GM19372 (cell line): ENCODE measurements around the gene UTP14C.
"Not testable (repeated sequence)": the region's sequence is repeated elsewhere in the genome, so short reads cannot be mapped to it uniquely, and the experiment has no call there.

Experiments used
- ATAC-seq: cut with Tn5 transposase; IDR thresholded peaks from one replicate; pipeline ENCODE4 v1.9.1; 2021; ENCODE audit warnings: mild to moderate bottlenecking, low read depth, moderate library complexity; ENCODE audit not compliant: unreplicated experiment

Gene UTP14C

DNA sequence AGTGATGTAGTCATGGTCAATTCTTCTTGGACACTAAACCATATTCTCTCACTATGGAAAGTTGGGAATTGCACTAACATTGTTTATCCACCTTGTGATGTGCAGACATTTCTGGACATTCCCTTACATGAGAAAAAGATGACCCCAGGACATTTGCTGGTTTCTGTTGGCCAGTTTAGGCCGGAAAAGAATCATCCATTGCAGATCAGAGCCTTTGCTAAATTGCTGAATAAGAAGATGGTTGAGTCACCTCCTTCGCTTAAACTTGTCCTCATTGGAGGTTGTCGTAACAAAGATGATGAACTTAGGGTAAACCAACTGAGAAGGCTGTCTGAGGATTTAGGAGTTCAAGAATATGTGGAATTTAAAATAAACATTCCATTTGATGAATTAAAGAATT, at the start of gene UTP14C:
Gene UTP14C (plus strand): TSS at position 211 of the 400 bp plus-strand sequence. CDS start 4,114 bp downstream, outside the sequence.
- ATAC-seq = no peak

GRCh38 chr13:51976423-51976822, 48.1 kb upstream of the UTP14C start:
- no peak for ATAC-seq

- no peak for ATAC-seq
Measured at GRCh38 chr13:51976890-51977289, 47.6 kb upstream of the UTP14C start.

DNA sequence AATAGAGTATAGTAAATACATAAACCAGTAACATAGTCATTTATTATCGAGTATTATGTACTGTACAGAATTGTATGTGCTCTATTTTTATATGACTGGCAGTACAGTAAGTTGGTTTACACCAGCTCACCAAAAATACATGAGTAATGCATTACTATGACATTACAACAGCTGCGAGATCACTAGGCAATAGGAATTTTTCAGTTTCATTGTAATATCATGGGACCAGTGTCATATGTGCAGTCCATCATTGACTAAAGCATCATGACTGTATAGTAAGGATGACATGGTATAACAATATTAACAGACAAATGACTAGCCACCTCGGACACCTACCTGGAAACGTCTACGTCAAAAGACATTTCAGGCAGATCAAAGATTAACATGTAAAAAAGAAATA, 46.9 kb upstream of the UTP14C start:
- ATAC-seq = no peak

DNA sequence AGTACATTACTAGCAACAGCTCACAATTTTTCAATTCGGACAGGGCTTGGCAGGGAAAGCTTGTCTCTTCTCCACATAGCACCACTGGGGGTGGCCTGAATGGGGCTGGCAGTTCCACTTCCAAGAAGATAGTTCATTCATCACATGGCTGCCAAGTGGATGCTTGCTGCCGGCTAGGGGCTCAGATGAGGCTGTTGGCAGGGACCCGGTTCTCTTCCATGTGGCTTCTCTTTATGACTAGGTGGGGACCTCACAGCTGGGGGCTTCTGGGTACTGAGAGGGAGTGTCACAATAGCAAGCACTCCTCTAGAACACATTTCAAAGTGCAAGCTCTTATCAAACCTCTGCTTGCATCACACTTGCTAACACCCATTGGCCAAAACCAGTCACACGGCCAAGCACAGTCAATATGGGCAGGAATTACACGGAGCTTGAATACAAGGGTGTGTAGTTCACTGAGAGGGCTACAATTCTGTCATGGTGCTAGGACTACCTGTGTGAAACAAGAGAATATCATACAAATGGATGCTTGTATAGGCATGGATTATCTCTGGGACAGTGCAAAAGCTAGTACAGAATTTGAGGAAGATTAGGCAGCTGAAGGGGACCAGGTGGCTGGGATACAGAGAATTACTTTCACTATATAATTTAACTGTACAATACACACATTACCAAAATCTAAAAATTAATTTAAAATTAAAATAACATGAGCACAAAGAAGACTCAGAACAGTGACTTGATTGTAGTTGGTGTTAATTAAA, 45.5 kb upstream of the UTP14C start:
- ATAC-seq = no peak

DNA sequence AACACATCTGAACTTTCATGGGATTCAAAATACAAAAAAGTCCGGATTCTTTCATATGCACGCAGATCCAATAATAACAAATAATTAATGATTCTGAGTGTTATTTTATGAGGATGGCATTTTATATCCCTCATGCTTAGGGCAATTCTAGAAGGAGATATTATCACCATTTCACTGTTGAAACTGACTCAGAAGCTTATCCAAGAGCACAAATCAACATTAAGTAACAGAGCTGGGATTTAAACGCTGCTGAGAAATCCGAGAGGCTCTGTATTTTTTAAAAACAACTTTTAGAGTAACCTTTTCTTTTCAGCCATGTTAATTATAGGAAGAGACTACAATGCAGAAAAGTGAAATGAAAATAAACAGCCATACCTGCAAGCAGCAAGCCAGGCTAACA, 43.6 kb upstream of the UTP14C start:
- no peak for ATAC-seq

DNA sequence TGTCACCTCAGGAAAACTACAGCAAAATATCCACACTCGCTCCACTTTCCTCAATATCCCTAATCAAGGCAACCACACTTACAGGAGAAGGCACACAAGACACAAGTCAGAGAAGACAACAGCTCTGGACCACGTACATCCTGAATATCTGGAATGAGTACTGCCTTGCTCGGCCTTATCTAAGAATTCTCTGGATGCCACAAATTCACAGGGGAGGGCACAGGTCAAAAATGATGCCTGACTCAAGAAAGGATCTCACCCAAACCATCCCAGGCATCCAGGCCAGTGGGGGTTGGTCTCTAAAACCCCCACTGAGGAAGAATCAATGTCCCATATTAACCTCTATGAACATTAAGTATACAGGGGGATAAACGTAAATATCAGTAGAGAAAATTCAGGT, 43.1 kb upstream of the UTP14C start:
- no peak for ATAC-seq

DNA sequence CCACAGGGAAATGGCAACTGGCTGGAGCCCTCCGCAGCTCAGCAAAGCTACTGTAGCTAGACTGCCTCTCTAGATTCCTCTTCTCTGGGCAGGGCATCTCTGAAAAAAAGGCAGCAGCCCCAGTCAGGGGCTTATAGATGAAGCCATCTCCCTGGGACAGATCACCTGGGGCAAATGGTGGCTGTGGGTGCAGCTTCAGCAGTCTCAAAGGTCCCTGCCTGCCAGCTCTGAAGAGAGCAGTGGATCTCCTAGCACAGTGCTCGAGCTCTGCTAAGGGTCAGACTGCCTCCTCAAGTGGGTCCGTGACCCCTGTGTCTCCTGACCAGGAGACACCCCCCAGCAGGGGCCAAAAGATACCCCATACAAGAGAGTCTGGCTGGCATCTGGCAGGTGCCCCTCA, 41.2 kb upstream of the UTP14C start:
- ATAC-seq = not testable (repeated sequence)

DNA sequence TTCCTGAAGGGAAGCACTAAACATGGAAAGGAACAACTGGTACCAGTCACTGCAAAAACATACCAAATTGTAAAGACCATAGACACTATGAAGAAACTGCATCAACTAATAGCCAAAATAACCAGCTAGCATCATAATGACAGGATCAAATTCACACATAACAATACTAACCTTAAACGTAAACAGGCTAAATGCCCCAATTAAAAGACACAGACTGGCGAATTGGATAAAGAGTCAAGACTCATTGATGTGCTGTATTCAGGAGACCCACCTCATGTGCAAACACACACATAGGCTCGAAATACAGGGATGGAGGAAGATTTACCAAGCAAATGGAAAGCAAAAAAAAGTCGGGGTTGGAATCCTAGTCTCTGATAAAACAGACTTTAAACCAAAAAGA, 39.6 kb upstream of the UTP14C start:
- not testable (repeated sequence) for ATAC-seq

DNA sequence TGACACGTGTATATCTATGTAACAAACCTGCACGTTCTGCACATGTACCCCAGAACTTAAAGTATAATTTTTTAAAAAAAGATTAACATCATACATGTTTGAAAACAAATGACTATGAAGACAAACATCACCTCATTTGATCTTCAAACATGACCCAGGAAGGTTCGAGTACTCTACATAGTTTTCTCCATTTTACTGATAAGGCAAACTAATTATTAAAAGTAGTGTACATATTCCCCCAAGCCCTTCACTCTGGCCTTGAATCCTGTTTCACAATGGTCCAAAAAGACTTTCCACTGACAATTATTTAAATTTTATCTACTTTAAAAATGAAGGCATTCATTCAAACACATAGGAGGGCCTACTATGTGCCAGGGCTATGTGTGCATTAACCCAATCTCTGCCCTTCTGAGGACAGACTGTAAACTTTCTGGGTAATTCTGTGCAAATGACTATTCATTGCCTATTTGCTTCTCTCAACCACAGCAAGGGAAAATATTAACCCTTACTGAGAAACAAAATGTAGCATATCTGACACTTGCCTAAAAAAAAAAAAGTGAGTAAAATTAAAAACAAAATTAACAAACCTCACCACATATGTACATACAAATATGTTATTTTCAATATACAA, 35.4 kb upstream of the UTP14C start:
- ATAC-seq = no peak

GRCh38 chr13:51993713-51994112, 30.8 kb upstream of the UTP14C start:
- no peak for ATAC-seq

DNA sequence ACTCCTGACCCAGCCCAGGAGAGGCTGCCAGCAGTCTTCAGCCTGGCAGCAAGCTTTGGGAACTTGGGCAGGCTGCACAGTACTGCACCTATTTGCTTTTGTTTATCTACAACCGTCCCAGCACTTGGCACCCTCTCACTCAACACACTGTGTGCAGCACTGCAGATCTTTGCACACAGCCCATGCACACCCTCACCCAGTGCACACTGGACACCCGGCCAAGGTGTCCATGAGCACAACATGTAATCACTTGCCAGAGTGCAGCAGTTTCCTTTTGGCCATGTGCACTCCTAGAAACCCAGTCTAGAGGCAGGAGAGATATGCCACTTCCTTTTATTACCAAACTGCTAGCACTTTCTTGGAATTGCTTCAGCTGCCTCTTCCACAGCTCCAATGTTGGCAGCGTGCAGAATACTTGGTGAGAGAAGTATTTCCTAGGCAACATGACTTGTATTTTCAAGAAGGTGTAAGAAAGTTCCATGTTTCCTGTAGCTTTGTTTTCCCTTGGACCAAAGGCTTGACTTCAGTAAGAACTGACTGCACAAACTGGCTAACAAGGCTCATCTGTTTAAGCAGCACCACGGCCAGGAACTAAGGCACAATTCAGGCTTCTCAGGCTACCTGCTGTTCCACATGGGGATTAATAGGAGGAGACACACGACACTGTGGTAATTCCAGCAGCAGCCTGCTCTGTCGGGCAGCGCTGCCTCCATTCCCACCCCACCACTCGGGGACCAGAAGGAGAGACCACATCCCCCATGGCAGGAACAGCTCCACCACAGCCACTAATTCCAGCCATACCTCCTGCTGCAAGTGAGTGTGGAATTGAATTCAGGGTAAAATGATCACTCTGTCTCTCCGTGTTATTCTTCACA, 28.6 kb upstream of the UTP14C start:
- no peak for ATAC-seq

GRCh38 chr13:51996641-51997040, 27.9 kb upstream of the UTP14C start:
- no peak for ATAC-seq

DNA sequence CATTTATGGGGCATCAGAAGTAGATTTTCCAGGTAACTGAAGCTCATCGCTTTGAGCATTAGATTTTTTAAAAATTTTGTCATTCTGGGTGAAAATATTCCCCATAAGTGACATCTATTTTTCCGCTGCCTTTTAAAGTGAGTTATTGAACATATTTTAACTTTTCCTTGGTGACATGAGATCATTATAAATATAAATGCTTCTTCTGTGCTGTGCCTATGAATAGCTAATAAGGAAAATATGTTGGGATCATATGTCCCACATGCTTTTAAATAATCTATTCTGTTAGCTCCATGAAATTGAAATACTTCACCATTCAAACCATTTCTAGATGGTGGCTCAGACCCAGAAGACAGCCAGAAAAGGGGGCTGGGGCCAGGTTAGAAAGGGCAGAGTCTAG, 27.3 kb upstream of the UTP14C start:
- no peak for ATAC-seq

DNA sequence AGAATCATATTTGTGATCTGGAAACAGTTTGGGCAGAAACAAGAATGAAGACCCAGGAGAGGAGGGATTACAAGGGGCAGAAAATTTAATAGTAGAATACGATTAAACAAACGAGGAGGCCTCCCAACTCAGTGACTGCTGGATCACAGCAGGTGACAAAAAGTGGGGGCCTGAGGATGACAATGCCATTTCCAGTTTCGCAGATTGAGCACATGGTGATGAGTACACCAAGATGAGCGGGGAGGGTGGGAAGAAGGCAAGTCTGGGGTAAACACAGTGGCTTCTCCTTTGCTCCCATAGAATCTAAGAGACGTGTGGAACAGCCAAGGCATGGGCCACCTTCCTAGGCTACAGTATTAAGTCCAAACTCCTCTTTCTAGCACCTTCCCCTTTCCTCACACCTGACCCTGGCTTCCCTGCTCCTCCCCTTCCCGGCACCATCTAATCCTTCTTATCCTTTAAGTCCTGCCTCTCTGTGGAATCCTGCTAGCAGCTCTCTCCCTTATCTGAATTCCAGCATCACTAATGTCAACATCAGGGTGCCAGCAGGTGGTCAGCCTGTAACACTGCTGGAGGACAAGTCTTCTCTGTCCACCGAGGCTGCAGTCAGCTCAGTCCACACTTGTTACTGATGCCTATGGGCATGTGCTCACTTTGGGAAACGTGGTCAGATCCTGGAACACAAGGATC, 26.7 kb upstream of the UTP14C start:
- ATAC-seq = no peak

GRCh38 chr13:51998723-51999509, 25.6 kb upstream of the UTP14C start:
- ATAC-seq = no peak

DNA sequence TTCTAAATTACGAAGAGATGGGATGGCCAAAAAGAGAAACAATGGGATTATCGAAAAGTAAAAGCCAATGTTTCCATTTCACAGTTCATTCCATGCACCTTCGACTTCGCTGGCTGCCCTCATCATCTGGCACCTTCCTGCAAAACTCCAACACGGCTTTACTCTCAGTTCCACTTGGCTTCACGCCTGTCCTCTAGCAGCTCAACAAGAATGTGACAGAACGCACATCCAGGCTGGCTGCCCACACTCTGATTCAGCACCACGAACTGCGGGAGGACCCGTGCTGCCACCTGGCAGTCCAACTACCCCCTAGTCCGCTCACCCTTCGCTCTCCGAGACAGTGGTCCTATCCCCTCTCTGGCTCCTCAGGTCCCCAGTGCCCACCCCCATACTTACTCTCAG, 25.0 kb upstream of the UTP14C start:
- ATAC-seq = no peak

GRCh38 chr13:51999921-52000320, 24.6 kb upstream of the UTP14C start:
- ATAC-seq = no peak

DNA sequence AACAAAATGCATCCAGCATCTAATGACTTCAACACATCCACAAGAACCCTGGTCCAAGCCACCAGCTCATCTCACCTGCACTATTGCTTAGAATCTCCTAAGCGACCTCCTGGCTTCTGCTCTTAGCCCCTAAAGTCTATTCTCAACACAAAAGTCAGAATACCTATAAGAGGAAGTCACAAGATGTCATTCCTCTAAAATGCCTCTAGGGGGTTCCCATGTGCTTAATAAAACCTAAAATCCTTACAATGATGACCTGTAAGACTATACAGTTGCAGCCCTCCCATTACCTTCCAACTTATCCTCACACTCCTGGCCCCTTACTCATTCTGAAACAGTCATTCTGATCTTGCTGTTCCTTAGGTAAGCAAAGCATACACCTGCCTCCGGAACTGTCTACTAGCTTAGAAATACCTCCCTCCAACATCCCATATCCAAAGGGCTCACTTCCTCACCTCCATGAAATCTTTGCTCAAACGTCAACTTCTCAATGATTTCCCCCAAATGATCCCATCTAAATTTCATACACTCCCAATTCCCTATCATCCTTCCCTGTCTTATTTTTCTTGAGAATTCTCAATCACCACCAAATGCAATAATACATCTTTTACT, 23.3 kb upstream of the UTP14C start:
- ATAC-seq = peak; percentile 80
